Stimulated activated CD8-positive, alpha-beta memory T cell treated with anti-CD3 and anti-CD28 coated beads, Interleukin-7, amount 100 ng/mL, for 4 hours (primary cell): ENCODE measurements around the gene VPS26A.
A peak's percentile ranks its signal among the peaks of the same experiment; 100 is the strongest.

Experiments
- DNase-seq, 2 donors: peaks; one replicate each; pipeline ENCODE4 v3.0.0-alpha.2; 2020; ENCODE audit warnings: low read depth in 2 of 2

Gene VPS26A

GRCh38 chr10:69176823-69177222 is 52.8 kb downstream of the VPS26A start:
- DNase-seq = no peak

DNA sequence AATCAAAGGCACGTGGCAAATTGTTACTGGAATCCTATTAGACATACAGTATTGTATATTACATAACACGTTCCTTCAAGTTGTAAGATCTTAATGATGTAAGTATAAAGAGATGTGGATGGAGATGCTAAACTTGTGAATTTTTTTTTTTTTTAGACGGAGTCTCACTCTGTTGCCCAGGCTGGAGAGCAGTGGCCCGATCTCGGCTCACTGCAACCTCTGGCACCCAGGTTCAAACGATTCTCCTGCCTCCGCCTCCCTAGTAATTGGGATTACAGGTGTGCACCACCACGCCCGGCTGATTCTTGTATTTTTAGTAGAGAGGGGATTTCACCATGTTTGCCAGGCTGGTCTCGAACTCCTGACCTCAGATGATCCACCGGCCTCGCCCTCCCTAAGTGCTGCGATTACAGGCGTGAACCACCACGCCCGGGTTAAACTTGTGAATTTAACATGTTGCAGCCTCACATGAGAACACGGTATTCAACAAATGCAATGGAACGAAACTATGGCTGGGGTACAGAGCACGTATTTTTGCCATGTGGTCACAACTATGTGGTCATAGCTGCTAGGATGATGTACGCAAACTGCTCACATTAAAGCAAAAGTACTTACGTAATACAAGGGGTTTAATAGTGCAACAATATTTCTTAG is 55.2 kb downstream of the VPS26A start:
- DNase-seq = peak; percentile 19 to 21

GRCh38 chr10:69179743-69180524 is 56.0 kb downstream of the VPS26A start, which contains the start of gene SUPV3L1:
Gene SUPV3L1, plus strand, starts transcription at chr10:69180234. Its CDS starts 58 bp downstream, at chr10:69180292.
- peak; percentile 78 to 84 for DNase-seq

DNA sequence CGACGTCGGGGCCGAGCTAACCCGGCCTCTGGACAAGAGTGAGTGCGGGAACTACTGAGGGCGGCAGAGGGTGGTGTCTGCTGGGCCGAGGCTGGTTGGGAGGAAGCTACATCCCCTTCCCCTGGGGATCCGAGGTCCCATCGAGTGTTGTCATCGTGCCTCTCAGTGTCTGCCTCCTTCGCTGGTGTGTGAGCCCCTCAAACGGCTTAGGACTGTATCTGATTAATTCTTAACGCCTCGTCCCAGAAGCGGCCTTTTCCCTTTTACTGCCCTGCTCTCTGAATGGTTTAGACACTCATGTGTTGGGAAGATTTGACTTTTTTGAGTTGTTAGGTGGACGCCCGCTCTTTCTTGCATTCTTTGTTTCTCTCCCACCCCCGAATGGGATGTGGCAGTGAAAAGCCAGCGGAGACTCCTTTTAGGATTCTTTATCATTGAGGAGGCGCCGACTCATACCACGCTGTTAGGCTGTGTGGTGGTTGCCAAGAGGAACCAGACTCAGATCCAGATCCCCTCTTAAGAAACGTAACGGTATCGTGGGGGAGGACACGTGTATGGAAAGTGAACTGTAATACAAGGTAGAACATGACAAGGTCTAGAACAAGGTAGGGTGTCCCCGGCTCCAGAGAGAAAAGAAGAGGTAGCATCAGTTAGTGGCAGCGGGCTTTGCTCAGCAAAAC is 56.7 kb downstream of the VPS26A start:
- DNase-seq = no peak

GRCh38 chr10:69181433-69181832 is 57.5 kb downstream of the VPS26A start:
- no peak for DNase-seq

GRCh38 chr10:69182005-69182404 is 58.0 kb downstream of the VPS26A start:
- no peak for DNase-seq

GRCh38 chr10:69186524-69186923 is 62.5 kb downstream of the VPS26A start:
- DNase-seq = no peak

- no peak for DNase-seq
These were observed 77.1 kb downstream of the VPS26A start for GRCh38 chr10:69201045-69201444.

DNA sequence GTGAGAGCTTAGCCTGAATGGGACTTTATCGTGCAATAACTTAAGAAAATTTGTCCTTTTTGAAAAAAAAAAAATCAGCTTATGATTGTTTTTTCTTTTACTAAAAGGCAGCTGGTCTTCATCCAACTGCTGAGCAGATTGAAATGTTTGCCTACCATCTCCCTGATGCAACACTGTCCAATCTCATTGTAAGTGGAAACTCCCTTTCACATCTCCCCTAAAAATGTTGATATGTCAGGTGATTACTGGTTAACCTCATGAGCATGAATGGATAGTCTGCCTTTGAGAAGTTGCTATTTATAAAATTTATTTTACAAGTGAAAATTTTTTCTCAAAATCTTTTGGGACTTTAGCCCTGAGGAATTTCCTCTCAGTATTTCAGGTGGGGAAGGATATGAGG is 78.4 kb downstream of the VPS26A start:
- DNase-seq = no peak

- DNase-seq = no peak
These were observed 84.8 kb downstream of the VPS26A start for GRCh38 chr10:69208761-69209160.

DNA sequence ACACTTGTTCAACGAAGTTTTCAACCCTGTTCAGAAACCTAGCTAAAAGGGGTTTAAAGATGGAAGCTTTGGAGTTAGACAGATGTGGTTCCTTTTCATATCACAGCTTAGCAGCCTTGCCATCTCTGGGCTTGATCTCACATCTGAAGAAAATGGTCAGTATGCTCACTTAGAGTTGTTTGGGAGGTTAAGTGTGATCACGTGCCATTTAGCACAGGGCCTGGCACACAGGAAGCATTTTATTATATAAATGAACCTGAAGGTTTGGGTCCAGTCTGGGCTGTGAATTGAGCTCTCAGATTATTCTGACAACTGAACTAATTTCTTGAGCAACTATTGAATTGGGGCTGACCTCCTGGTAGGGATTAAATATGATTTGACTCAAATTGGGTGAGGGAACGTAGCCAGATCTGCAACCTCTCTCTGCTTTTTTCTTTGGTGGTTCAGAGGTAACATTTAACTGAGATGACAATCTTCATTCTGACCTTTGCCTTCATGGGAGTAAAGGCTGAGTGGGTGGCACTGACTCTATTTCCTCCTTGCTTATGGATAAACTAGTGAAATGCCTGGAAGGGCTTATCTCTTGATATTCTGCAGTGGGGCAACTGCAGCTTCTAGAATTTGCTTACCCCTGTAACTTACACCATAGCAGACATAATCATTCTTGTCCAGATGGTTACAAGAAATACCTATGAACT is 86.0 kb downstream of the VPS26A start:
- no peak for DNase-seq

DNA sequence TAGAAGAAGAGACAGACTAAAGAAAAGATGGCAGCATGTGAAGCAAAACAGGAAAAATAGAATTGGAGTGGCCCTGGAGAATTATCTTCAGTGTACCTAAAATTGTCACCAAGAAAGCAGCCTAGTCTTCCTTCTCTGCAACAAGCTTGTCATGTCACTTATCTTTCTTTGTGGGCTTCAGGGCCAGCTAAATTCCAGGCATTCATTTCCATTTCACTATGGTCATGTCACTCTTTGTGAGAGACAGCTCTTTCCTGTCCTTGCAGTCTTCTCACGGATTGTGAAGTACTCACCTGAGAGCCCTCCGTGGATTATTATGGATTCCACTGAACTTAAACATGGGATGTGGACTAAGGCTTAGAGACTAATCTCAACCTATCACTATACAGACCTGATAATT is 87.1 kb downstream of the VPS26A start:
- no peak for DNase-seq

GRCh38 chr10:69211524-69211923 is 87.5 kb downstream of the VPS26A start:
- no peak for DNase-seq

- no peak for DNase-seq
These were observed 89.8 kb downstream of the VPS26A start for GRCh38 chr10:69213591-69214311.

- no peak for DNase-seq
These were observed 90.7 kb downstream of the VPS26A start for GRCh38 chr10:69214666-69215131.

DNA sequence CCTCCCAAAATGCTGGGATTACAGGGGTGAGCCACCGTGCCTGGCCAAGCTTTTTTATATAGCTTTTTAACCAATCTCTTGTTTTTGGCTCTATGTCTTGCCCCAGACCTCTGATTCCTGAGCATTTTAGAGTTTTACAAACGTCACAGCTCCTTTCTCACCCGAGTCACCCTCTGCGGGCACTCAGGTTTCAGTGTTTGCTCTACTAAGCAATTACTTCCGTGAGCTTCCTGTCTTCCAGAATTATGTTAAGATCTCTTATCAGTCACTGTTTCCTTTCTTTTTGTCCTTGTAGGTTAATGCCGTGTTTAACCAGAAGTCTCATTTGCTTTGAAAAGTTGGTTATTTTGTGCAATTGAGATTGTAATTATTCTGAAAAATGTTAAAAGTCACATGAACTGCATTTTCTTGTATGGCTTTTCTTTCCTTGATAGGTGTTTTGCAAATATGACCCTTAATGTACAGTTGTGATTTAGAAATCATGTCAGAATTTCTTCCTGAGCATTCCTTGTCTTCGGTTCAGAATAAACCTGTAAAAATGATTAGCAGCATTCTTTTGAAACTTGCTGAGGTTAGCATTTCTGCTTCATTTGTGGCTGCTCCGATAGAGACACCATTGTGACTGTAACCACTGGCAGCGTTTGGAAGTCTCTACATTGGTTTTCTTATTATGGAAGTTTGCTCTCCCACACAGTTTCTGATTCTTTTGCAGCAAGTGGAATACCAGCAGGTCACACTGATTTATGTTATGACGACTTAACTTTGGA is 91.6 kb downstream of the VPS26A start:
- DNase-seq = no peak

DNA sequence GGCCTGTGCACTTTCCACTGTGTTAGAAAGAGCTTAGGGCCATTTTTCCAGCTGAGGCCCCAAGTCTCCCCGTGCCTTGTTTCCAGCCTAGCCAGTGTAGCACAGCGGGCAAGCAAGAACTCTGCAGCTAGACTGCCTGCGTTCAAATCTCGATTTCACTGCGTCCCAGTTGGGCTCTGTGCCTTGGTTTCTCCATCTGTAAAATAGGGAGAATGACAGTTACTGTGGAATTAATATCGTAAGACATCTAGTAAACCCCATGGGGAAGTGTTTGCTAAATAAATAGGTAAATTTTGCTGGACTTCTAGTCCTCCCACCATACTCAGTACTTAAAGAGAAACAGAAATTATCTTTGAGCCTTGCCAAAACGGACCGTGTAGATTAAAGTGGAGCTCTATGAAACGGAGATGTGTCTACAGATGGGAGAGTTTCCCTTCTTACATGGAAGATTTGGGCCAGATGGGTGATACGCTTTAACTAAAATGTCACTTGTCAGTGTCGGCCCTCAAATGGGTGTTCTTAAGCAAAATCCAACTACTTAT is 92.7 kb downstream of the VPS26A start:
- no peak for DNase-seq

- no peak for DNase-seq
These were observed 93.3 kb downstream of the VPS26A start for GRCh38 chr10:69217119-69217754.

DNA sequence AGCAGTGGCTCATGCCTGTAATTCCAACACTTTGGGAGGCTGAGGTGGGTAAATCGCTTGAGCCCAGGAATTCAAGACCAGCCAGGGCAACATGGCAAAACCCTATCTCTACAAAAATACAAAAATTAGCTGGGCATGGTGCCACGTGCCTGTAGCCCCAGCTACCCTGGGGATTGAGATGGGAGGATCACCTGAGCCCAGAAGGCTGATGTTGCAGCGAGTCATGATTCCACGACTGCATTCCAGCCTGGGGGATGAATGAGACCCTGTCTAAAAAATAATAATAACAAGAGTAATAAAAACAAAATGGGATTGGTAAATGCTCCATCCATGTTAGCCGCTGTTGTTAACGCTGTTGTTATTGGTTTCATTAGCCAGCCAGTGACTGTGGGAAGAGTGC is 94.9 kb downstream of the VPS26A start:
- DNase-seq = no peak

- DNase-seq = no peak
These were observed 96.1 kb downstream of the VPS26A start, which contains the start of gene HKDC1 for GRCh38 chr10:69220041-69220451. Gene HKDC1, plus strand, starts transcription at chr10:69220332. Its CDS starts 104 bp downstream, at chr10:69220436.
